ENCODE results near the gene EXD1.
"Not testable (repeated sequence)": the region's sequence is repeated elsewhere in the genome, so short reads cannot be mapped to it uniquely, and the experiment has no call there.

The EXD1 gene

GRCh38 chr15:41230650-41231421, at the start of gene EXD1, which contains the start of gene CHP1:
TSS of gene EXD1 (minus strand) at chr15:41230757. CDS start at chr15:41226575, 4,182 bp downstream.
TSS of gene CHP1 (plus strand) at chr15:41231268. CDS start at chr15:41231383, 115 bp downstream.
- peak; percentile 94 to 97 for DNase-seq (ENCODE audit: low read depth in 2 of 2)

GRCh38 chr15:41279535-41280283, 49.2 kb upstream of the EXD1 start:
- no peak for DNase-seq (ENCODE audit: low read depth in 2 of 2)

DNA sequence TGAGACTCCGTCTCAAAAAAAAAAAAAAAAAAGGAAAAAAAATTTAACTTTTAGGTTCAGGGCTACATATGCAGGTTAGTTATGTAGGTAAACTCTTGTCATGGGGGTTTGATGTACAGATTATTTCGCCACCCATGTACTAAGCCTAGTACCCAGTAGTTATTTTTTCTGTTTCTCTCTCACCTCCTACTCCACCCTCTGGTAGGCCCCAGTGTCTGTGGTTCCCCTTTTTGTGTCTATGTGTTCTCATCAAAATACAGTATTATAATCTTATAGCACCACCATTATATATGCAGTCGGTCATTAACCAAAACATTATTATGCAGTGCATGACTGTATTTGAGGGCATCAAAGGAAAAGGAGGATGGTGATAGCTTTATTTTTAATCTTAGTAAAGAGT, 47.8 kb upstream of the EXD1 start:
- DNase-seq (ENCODE audit: low read depth in 2 of 2) = no peak

DNA sequence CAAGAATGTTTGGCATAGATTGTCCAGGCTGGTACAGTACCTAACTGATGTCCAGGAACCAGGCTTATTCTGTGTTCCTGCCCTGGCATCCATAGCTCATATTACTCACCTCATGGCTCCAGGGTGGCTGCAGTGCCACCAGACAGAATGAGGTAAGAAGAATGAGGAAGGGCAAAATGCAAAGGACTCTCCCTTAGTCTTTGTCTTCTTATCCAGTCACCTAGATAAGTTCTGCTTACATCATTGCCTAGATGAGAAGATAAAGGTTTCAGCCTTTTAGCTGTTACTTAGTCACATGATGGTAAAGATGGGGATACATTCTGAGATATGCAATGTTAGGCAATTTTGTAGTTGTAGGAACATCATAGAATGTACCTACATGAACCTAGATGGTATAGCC, 46.3 kb upstream of the EXD1 start:
- DNase-seq (ENCODE audit: low read depth in 2 of 2) = no peak

GRCh38 chr15:41269887-41270286, 39.3 kb upstream of the EXD1 start:
- DNase-seq (ENCODE audit: low read depth in 2 of 2) = no peak

- DNase-seq (ENCODE audit: low read depth in 2 of 2) = no peak
Measured at GRCh38 chr15:41263891-41264351, 33.4 kb upstream of the EXD1 start.

DNA sequence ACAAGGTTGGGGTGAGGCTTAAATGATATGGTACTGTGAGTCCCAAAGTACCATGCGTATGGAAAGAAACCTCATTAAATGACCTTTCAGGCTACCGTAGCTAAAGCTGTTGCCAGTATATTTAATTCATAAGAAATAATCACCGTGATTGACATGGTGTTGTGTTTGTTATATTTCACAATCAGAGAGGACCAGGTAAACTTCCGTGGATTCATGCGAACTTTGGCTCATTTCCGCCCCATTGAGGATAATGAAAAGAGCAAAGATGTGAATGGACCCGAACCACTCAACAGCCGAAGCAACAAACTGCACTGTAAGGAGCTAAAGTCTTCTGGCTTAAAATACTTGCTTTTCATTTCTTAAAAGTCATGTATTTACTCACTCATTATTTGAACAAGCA, 32.0 kb upstream of the EXD1 start:
- DNase-seq (ENCODE audit: low read depth in 2 of 2) = no peak

DNA sequence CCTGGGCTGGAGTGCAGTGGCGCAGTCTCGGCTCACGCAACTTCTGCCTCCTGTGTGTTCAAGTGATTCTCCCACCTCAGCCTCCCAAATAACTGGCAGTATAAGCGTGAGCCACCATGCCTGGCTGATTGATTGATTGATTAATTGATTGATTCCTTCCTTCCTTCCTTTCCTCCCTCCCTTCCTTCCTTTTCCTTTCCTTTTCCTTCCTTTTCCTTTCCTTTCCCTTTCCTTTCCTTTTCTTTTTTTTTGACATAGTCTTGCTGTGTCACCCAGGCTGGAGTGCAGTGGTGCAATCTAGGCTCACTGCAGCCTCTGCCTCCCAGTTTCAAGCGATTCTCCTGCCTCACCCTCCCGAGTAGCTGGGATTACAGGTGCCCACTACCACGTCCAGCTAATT, 30.4 kb upstream of the EXD1 start:
- not testable (repeated sequence) for DNase-seq (ENCODE audit: low read depth in 2 of 2)

DNA sequence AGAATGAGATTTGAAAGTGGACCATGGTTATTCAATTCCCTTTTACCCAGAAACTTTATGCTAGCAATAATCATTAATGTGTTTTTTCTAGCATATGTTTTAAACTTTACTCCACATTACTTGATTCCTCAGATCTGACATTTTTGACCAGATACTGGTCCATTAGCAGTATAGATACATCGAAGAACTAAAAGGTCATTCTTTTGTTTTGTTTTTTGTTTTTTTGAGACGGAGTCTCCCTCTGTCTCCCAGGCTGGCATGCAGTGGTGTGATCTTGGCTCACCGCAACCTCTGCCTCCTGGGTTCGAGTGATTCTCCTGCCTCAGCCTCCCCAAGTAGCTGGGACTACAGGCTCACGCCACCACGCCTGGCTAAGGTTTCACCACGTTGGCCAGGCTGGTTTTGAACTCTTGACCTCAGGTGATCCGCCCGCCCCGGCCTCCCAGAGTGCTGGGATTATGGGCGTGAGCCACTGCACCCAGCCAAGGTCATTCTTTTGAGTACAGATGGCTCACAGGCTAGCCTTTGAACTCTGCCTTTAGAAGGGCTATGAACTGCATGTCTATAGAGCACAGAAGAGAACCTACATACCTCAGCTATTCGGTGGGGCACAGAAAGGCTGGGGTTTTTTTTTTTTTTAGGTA, 29.1 kb upstream of the EXD1 start:
- DNase-seq (ENCODE audit: low read depth in 2 of 2) = no peak

- no peak for DNase-seq (ENCODE audit: low read depth in 2 of 2)
Measured at GRCh38 chr15:41258750-41259471, 28.4 kb upstream of the EXD1 start.

DNA sequence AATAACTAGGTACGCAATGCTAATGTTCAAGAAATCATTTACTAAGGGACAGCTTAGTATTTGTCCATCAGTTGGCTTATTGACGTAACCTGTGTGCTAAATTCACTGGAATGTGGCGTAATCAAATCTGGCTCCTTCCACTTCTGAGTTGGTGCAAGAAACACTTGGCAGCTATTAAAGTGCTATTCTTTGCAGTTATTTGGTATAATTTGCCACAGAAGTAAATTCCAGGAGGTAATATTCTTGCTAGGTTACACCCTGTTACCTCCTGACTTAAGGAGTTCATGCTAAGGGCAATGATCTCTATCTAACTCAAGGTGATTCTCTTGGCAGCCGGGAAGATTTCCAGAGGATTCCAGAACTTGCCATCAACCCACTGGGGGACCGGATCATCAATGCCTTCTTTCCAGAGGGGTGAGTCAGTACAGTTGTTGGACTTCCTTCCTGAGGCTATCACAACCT, 26.1 kb upstream of the EXD1 start:
- no peak for DNase-seq (ENCODE audit: low read depth in 2 of 2)

- DNase-seq (ENCODE audit: low read depth in 2 of 2) = no peak
Measured at GRCh38 chr15:41256103-41256502, 25.5 kb upstream of the EXD1 start.

- no peak for DNase-seq (ENCODE audit: low read depth in 2 of 2)
Measured at GRCh38 chr15:41254560-41254959, 24.0 kb upstream of the EXD1 start.

DNA sequence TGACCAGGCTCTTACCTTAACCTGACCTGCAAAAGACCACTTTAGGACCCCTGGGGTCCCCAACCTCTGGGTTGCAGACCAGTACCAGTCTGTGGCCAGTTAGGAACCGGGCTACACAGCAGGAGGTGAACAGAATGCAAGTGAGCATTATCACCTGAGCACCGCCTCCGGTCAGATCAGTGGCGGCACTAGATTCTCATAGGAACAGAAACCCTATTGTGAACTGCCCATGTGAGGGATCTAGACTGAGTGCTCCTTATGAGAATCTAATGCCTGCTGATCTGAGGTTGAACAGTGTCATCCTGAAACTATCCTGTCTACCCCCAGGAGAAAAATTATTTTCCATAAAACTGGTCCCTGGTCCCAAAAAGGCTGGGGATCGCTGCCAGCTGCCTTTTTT, 20.9 kb upstream of the EXD1 start:
- no peak for DNase-seq (ENCODE audit: low read depth in 2 of 2)

DNA sequence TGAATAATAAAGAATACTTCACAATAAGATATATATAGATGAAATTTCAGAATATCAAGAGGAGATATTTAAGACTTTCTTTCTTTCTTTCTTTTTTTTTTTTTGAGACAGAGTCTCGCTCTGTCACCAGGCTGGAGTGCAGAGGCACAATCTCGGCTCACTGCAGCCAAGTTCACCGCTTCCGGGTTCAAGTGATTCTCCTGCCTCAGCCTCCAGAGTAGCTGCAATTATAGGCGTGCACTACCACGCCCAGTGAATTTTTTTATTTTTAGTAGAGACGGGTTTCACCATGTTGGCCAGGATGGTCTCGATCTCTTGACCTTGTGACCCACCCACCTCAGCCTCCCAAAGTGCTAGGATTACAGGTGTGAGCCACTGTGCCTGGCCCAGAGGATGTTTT, 20.2 kb upstream of the EXD1 start:
- not testable (repeated sequence) for DNase-seq (ENCODE audit: low read depth in 2 of 2)

DNA sequence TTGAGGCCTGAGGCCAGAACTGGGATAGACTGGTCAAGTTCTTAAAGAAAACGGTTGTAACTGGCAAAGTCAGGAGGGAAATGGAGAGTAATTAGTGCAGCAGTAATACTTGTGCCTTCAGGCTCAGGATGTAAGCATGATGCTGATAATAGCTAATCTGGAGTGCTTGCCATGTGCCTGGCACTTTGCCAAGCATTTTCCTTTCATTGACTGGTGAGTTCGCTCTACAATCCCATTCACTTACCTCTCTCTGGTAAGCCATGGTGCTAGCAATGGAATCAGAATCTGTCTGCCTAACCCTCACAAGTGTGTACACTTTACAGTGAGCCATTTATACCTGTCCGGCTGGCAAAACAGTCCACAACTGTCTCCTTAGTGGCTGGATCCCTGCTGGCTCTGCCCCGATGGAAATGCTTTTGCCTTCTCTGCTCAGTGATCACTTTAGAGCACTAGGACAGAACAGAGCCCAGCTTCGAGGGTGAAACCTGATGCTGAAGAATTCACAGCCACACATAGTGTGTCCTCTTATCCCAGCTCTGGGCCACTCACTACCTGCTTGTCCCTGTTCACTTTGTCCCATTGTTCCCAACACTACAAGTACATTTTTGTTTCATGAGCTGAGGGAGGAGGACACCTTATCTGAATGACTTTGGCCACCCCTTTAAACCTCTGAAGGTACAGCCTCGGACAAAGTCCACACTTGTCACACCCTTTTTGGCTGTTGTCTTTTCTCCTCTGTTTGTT, 10.8 kb upstream of the EXD1 start:
- DNase-seq (ENCODE audit: low read depth in 2 of 2) = no peak

DNA sequence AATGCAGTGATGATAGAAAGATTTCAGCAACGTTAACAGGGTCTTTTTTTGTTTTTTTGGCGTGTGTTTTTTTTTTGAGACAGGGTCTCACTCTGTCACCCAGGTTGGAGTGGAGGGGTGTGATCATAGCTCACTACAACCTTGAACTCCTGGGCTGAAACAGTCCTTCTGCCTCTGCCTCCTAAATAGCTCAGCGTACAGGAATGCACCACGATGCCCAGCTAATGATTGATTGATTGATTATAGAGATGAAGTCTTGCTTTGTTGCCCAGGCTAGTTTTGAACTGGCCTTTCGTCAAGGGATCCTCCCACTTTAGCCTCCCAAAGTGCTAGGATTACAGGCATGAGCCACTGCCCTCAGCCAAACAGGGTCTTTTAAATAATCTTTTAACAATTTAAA, 7.5 kb upstream of the EXD1 start:
- DNase-seq (ENCODE audit: low read depth in 2 of 2) = no peak

GRCh38 chr15:41235929-41236328, 5.4 kb upstream of the EXD1 start:
- no peak for DNase-seq (ENCODE audit: low read depth in 2 of 2)

GRCh38 chr15:41235228-41235627, 4.7 kb upstream of the EXD1 start:
- not testable (repeated sequence) for DNase-seq (ENCODE audit: low read depth in 2 of 2)

GRCh38 chr15:41233367-41233771, 2.8 kb upstream of the EXD1 start:
- no peak for DNase-seq (ENCODE audit: low read depth in 2 of 2)
